Measurements from ENCODE around the gene ABCC10.

Gene ABCC10

DNA sequence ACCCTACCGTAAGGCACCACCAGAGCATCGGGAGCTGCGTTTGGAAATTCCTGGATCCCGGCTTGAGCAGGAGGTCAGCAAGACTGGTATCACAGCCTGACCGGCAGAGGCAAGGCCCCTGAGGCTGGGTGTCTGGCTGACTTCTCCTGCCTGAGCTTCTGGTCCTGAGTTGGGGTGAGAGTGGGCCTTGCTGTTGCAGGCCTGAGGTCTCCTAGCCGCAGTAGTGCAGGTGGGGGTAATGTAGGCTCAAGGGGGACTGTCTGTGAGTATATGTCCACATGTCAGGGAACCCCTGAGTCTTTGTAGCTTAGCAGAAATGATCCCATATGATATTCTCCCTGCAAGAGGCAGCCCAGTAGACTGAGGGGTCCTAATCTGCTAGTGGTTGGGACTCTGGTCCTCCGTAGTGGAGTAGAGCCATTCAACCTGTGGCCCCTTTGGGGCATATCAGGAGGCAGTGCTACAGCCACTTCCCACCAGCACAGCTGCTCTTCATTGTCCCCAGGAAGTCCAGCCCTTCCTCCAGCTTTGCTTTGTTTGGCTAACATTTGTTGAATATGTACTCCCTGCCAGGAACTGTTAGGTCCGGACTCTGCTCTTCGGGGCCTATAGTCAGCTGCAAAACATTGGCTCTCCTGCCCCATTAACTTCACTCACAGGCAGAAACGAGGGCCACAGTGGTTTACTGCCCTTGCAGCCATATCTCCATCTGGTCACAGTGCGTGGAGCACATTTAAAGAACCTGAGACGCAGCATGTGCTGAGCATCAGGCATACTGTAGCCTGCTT lies 71.9 kb downstream of the ABCC10 start:
- H3K4me3 ChIP-seq (ENCODE audit: low read depth, low read length) = no peak overlapping the region
- TF ChIP-seq, protein P1, sequence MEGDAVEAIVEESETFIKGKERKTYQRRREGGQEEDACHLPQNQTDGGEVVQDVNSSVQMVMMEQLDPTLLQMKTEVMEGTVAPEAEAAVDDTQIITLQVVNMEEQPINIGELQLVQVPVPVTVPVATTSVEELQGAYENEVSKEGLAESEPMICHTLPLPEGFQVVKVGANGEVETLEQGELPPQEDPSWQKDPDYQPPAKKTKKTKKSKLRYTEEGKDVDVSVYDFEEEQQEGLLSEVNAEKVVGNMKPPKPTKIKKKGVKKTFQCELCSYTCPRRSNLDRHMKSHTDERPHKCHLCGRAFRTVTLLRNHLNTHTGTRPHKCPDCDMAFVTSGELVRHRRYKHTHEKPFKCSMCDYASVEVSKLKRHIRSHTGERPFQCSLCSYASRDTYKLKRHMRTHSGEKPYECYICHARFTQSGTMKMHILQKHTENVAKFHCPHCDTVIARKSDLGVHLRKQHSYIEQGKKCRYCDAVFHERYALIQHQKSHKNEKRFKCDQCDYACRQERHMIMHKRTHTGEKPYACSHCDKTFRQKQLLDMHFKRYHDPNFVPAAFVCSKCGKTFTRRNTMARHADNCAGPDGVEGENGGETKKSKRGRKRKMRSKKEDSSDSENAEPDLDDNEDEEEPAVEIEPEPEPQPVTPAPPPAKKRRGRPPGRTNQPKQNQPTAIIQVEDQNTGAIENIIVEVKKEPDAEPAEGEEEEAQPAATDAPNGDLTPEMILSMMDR (IDR thresholded peaks at IDR 0.05; ENCODE audit: low read depth, low read length) = no peak

Data from WI38 (cell line).